ENCODE data around the gene AFG3L2. TPM values are rescaled to one million over a fixed set of nuclear protein-coding genes. Genes with fewer than 3 reads are reported as not detected.

Gene AFG3L2
- total and polyA plus RNA-seq, 10 of the 15 experiments (the other 5 are each of a cell fraction or from before 2014, with no cell fraction given): 21.0 to 72.7 (median 57.7) TPM

GRCh38 chr18:12293831-12294230, 83.2 kb downstream of the AFG3L2 start:
- Histone ChIP-seq H3K27me3 (replicated peaks in 1 of 2; ENCODE audit: control insufficient read depth in 2 of 2, insufficient read depth in 2 of 2, low read length in 1 of 2) (no peaks in the 10 kb centered on the region; a peak in 1 of 4 replicates), H3K9me3 (replicated peaks; ENCODE audit: control insufficient read depth, insufficient read depth, low read length) (no peaks in the 10 kb centered on the region), H2AFZ (ENCODE audit: control insufficient read depth, low read depth, low read length) (no peak overlapping the region), H3K9ac (ENCODE audit: control insufficient read depth, insufficient read depth, low read length) (no peak overlapping the region), H3K4me3 (no peak overlapping the region), H3K36me3 (ENCODE audit: control insufficient read depth in 2 of 2, insufficient read depth in 2 of 2, low read length in 1 of 2) (no peaks in the 10 kb centered on the region), H4K20me1 (ENCODE audit: control insufficient read depth, insufficient read depth) (no peaks in the 10 kb centered on the region), H3K27ac (ENCODE audit: control insufficient read depth, insufficient read depth) (no peak overlapping the region), H3K79me2 (ENCODE audit: control insufficient read depth, insufficient read depth, low read length) (no peaks in the 10 kb centered on the region), H3K4me1 (ENCODE audit: control insufficient read depth, insufficient read depth, low read length) (no peaks in the 10 kb centered on the region), H3K4me2 (ENCODE audit: control insufficient read depth, insufficient read depth) (no peak overlapping the region)
- DNase-seq (ENCODE audit: low read depth, low spot score) (no peak), ATAC-seq (no peak), FAIRE-seq (no peak)
- intact Hi-C loops (cut with micrococcal nuclease; ENCODE audit: unreplicated experiment) (no loop called here), in situ Hi-C loops (cut with MboI) (no loop called here)
- POLR2A ChIA-PET: no interaction called here
- TF ChIP-seq NR2C1 (IDR thresholded peaks at IDR 0.05) (no peak), BRCA1 (IDR thresholded peaks at IDR 0.05; ENCODE audit: low read depth, low read length) (no peak), POU2F2 (IDR thresholded peaks at IDR 0.05; ENCODE audit: borderline replicate concordance, low read depth, low read length) (no peak), HDAC2 (IDR thresholded peaks at IDR 0.05) (no peak)
- SMC1A ChIA-PET (ENCODE audit: uncharacterized antibody, unreplicated experiment): no interaction called here
- no TSS peak for BruUV-seq (replicated peaks)
- RAD21 ChIA-PET (ENCODE audit: unreplicated experiment): no interaction called here
- WGBS (ENCODE audit: insufficient coverage, insufficient replicate concordance, low lambda C conversion rate, missing lambda C conversion rate): 44% methylated on average over 11 of the region's 11 CpGs
- CTCF ChIA-PET: no interaction called here

GRCh38 chr18:12291690-12292089, 85.3 kb downstream of the AFG3L2 start:
- POLR2A ChIA-PET: no interaction called here
- no peaks in the 10 kb centered on the region for H4K20me1 ChIP-seq (ENCODE audit: control insufficient read depth, insufficient read depth)
- WGBS (ENCODE audit: insufficient coverage, insufficient replicate concordance, low lambda C conversion rate, missing lambda C conversion rate): 58% methylated on average over 14 of the region's 14 CpGs
- TF ChIP-seq MYC (IDR thresholded peaks at IDR 0.05; ENCODE audit: insufficient read depth, insufficient read length, insufficient replicate concordance, low read length, severe bottlenecking) (no peak), ZNF384 (IDR thresholded peaks at IDR 0.05; ENCODE audit: borderline replicate concordance, low read depth, low read length) (no peak)
- SMC1A ChIA-PET (ENCODE audit: uncharacterized antibody, unreplicated experiment): no interaction called here
- H3K27ac ChIP-seq (ENCODE audit: control insufficient read depth, insufficient read depth): no peak overlapping the region
- no peak overlapping the region for H3K9ac ChIP-seq (ENCODE audit: control insufficient read depth, insufficient read depth, low read length)
- no peaks in the 10 kb centered on the region for H3K36me3 ChIP-seq (ENCODE audit: control insufficient read depth in 2 of 2, insufficient read depth in 2 of 2, low read length in 1 of 2)
- no peaks in the 10 kb centered on the region for H3K4me1 ChIP-seq (ENCODE audit: control insufficient read depth, insufficient read depth, low read length)
- FAIRE-seq: no peak
- CTCF ChIA-PET: no interaction called here
- H2AFZ ChIP-seq (ENCODE audit: control insufficient read depth, low read depth, low read length): no peak overlapping the region
- in situ Hi-C loops (cut with MboI) (no loop called here), intact Hi-C loops (cut with micrococcal nuclease; ENCODE audit: unreplicated experiment) (no loop called here)
- H3K4me3 ChIP-seq: no peak overlapping the region
- no peaks in the 10 kb centered on the region for H3K9me3 ChIP-seq (replicated peaks; ENCODE audit: control insufficient read depth, insufficient read depth, low read length)
- BruUV-seq (replicated peaks): no TSS peak
- H3K27me3 ChIP-seq (replicated peaks in 1 of 2; ENCODE audit: control insufficient read depth in 2 of 2, insufficient read depth in 2 of 2, low read length in 1 of 2): peaks cover 7% of the 10 kb centered on the region in 2 experiments; a peak in 3 of 4 replicates
- no peak for ATAC-seq
- H3K79me2 ChIP-seq (ENCODE audit: control insufficient read depth, insufficient read depth, low read length): no peaks in the 10 kb centered on the region
- H3K4me2 ChIP-seq (ENCODE audit: control insufficient read depth, insufficient read depth): no peak overlapping the region
- DNase-seq (ENCODE audit: low read depth, low spot score): no peak
- RAD21 ChIA-PET (ENCODE audit: unreplicated experiment): no interaction called here

Data from GM12878 (cell line).